Memory B cell (primary cell): ENCODE data around the gene SRRT.

Experiments used
- ATAC-seq: fragments of 150-1000 bp; cut with Tn5 transposase; 2 replicates; pipeline ENCODE4 v1.10.0; 2021; ENCODE audit warnings: low read depth, mild to moderate bottlenecking, moderate library complexity
- DNase-seq, 2 donors: peaks; one replicate each; pipeline ENCODE4 v3.0.0; 2022; ENCODE audit warnings: low spot score in 2 of 2
- H3K27ac Mint-ChIP-seq: one replicate; pipeline ENCODE4 v1.8.0; 2022; ENCODE audit warnings: mild to moderate bottlenecking, moderate library complexity, mixed read lengths
- H3K27me3 Mint-ChIP-seq: one replicate; pipeline ENCODE4 v1.8.0; 2022; ENCODE audit warnings: mixed read lengths
- H3K36me3 Mint-ChIP-seq: one replicate; pipeline ENCODE4 v1.8.0; 2022; ENCODE audit warnings: mild to moderate bottlenecking, mixed read lengths
- H3K4me1 Mint-ChIP-seq: one replicate; pipeline ENCODE4 v1.8.0; 2022; ENCODE audit warnings: mixed read lengths
- H3K4me3 Mint-ChIP-seq: one replicate; pipeline ENCODE4 v1.8.0; 2022; ENCODE audit warnings: mild to moderate bottlenecking, moderate library complexity, mixed read lengths
- H3K9me3 Mint-ChIP-seq: one replicate; pipeline ENCODE4 v1.8.0; 2022; ENCODE audit warnings: mixed read lengths

SRRT gene

GRCh38 chr7:100880645-100881044, 5.7 kb downstream of the SRRT start:
- H3K4me3 Mint-ChIP-seq = no peak overlapping the region
- H3K4me1 Mint-ChIP-seq = peaks cover 27% of the 10 kb centered on the region
- DNase-seq = no peak
- H3K9me3 Mint-ChIP-seq = no peaks in the 10 kb centered on the region
- no peak overlapping the region for H3K27ac Mint-ChIP-seq
- H3K27me3 Mint-ChIP-seq = no peaks in the 10 kb centered on the region
- no peak for ATAC-seq
- peaks cover 47% of the 10 kb centered on the region for H3K36me3 Mint-ChIP-seq

- ATAC-seq (no peak), DNase-seq (no peak)
- Mint-ChIP-seq H3K9me3 (no peaks in the 10 kb centered on the region), H3K4me1 (peaks cover 27% of the 10 kb centered on the region), H3K27ac (no peak overlapping the region), H3K27me3 (no peaks in the 10 kb centered on the region), H3K36me3 (peaks cover 52% of the 10 kb centered on the region), H3K4me3 (no peak overlapping the region)
Observed at GRCh38 chr7:100881136-100881535, 6.2 kb downstream of the SRRT start.

- Mint-ChIP-seq H3K4me3 (no peak overlapping the region), H3K9me3 (no peaks in the 10 kb centered on the region), H3K27me3 (no peaks in the 10 kb centered on the region), H3K36me3 (peaks cover 58% of the 10 kb centered on the region), H3K27ac (no peak overlapping the region), H3K4me1 (peaks cover 26% of the 10 kb centered on the region)
- DNase-seq (no peak), ATAC-seq (no peak)
Observed at GRCh38 chr7:100882201-100882600, 7.3 kb downstream of the SRRT start.

DNA sequence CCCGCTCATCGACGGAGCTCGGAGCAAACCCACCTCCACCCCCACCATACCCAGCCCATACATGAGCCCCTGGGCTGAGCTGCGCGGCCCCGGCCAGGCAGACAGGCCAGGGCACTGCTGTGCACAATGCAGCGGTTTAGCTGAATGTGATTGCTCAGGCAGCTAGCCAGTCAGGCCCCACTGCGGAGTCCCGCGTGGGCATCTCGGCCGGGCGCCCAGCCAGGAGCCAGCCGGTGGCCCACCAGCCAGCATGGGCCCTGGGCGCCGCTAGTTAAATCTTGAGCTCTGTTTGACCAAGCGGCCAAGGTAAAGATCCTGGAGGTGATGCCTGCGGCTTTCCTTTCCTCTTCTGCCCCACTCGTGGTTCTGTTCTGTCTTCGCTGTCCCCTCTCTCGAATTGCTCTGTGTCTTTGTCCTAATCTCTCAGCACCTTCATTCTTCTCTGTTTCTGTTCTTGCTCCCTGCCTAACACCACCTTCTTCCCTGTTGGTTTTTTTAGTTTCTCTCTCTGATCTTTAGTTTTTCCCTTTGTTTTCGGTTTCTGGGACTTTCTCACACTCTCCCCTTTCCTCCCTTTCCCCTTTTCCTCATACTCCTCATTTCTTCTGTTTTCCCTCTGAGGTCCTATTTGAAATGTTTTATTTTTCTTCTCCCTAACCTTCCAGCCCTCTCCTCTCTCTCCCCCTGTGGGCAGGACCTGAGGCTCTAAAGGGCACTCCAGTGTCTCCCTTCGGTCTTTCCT, 8.1 kb downstream of the SRRT start:
- H3K36me3 Mint-ChIP-seq = peaks cover 61% of the 10 kb centered on the region
- H3K9me3 Mint-ChIP-seq = no peaks in the 10 kb centered on the region
- no peaks in the 10 kb centered on the region for H3K27me3 Mint-ChIP-seq
- DNase-seq (no peak), ATAC-seq (no peak)
- H3K4me1 Mint-ChIP-seq = peaks cover 32% of the 10 kb centered on the region
- H3K4me3 Mint-ChIP-seq = no peak overlapping the region
- peak overlapping the region; percentile 9 for H3K27ac Mint-ChIP-seq

DNA sequence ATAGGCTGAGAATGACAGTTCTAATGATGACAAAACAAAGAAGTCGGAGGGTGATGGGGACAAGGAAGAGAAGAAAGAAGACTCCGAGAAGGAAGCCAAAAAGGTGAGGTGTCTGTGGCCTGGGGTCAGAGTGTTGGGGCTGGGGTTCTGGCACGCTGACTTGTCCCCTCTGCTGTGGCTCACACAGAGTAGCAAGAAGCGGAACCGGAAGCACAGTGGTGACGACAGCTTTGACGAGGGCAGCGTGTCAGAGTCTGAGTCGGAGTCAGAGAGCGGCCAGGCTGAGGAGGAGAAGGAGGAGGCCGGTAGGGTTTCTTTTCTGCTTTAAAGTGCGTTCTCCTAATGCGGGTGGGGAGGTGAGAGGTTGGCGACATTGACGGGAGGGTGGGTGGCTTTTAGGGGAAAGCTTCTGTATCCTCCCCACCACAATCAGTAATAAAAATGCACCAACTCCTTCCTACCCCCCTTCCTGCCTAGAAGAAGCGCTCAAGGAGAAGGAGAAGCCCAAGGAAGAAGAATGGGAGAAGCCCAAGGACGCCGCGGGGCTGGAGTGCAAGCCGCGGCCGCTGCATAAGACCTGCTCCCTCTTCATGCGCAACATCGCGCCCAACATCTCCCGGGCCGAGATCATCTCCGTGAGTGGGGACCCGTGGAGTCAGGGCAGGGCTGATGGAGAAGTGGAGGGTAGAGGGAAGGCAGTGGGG, 10.0 kb downstream of the SRRT start:
- no peaks in the 10 kb centered on the region for H3K27me3 Mint-ChIP-seq
- peaks cover 31% of the 10 kb centered on the region for H3K4me1 Mint-ChIP-seq
- ATAC-seq = no peak
- H3K27ac Mint-ChIP-seq = no peak overlapping the region
- no peak overlapping the region for H3K4me3 Mint-ChIP-seq
- H3K9me3 Mint-ChIP-seq = no peaks in the 10 kb centered on the region
- H3K36me3 Mint-ChIP-seq = peaks cover 57% of the 10 kb centered on the region
- no peak for DNase-seq

DNA sequence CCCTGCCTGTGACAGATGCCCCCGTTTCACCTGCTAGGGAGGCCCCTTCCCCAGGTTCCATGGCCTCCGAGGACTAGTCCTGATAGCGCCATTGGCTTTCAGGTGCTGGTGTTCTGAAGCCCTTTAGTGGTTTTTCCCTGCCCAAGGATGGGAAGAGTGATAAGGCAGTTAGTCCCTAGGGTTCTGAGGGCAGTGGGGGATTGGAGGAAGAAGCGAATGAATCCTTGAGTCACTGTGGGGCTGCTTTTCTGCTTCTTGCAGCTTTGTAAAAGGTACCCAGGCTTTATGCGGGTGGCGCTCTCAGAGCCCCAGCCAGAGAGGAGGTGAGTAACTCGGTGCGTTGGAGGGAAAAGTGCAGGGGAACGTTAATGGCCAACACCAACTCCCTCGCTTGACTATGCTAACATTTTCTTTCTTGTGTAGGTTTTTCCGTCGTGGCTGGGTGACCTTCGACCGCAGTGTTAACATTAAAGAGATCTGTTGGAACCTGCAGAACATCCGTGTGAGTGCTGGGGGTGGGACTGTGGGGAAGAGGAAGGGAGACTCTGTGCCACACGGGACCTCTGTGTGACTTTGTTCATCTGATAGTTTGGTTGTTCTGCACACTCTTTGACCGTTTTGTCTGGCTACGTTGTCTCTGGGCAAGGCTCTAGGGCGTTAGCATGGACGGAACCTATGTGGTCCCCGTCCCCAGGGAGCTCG, 10.7 kb downstream of the SRRT start:
- Mint-ChIP-seq H3K27me3 (peaks cover 4% of the 10 kb centered on the region), H3K9me3 (no peaks in the 10 kb centered on the region), H3K4me3 (no peak overlapping the region), H3K4me1 (peaks cover 33% of the 10 kb centered on the region), H3K27ac (no peak overlapping the region), H3K36me3 (peaks cover 52% of the 10 kb centered on the region)
- no peak for DNase-seq
- no peak for ATAC-seq

GRCh38 chr7:100886142-100886935, 11.4 kb downstream of the SRRT start:
- DNase-seq = no peak
- Mint-ChIP-seq H3K27me3 (peaks cover 6% of the 10 kb centered on the region), H3K27ac (peak overlapping the region; percentile 87), H3K4me3 (peak overlapping the region; percentile 8), H3K36me3 (peaks cover 47% of the 10 kb centered on the region), H3K9me3 (no peaks in the 10 kb centered on the region), H3K4me1 (peaks cover 35% of the 10 kb centered on the region)
- no peak for ATAC-seq

DNA sequence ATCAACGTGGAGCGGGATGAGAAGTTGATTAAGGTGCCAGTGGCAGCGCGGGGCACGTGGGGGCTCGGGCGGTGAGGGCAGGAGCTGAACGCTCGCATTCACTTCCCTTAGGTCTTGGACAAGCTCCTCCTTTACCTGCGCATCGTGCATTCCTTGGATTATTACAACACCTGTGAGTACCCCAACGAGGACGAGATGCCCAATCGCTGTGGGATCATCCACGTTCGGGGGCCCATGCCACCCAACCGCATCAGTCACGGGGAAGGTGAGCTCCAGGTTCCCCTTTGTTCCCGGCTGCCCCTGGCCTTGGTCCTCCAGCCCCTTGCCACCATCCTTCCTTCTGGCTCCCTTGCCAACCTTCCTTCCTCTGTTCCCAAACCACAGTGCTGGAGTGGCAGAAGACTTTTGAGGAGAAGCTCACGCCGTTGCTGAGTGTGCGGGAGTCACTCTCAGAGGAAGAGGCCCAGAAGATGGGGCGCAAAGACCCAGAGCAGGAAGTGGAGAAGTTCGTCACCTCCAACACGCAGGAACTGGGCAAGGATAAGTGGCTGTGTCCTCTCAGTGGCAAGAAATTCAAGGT, 12.1 kb downstream of the SRRT start:
- H3K4me1 Mint-ChIP-seq = peaks cover 35% of the 10 kb centered on the region
- H3K27me3 Mint-ChIP-seq = peaks cover 10% of the 10 kb centered on the region
- H3K27ac Mint-ChIP-seq = peak overlapping the region; percentile 87
- H3K36me3 Mint-ChIP-seq = peaks cover 44% of the 10 kb centered on the region
- DNase-seq (no peak), ATAC-seq (no peak)
- no peaks in the 10 kb centered on the region for H3K9me3 Mint-ChIP-seq
- H3K4me3 Mint-ChIP-seq = peak overlapping the region; percentile 86

GRCh38 chr7:100887516-100888290, 12.8 kb downstream of the SRRT start:
- Mint-ChIP-seq H3K27ac (peak overlapping the region; percentile 87), H3K27me3 (peaks cover 14% of the 10 kb centered on the region), H3K9me3 (no peaks in the 10 kb centered on the region), H3K4me1 (peaks cover 35% of the 10 kb centered on the region), H3K36me3 (peaks cover 44% of the 10 kb centered on the region), H3K4me3 (peak overlapping the region; percentile 86)
- ATAC-seq = peak; percentile 75
- DNase-seq = peak; percentile 57 to 78

GRCh38 chr7:100888291-100888987, 13.5 kb downstream of the SRRT start:
- DNase-seq (no peak), ATAC-seq (no peak)
- Mint-ChIP-seq H3K9me3 (no peaks in the 10 kb centered on the region), H3K4me3 (peak overlapping the region; percentile 86), H3K27ac (peak overlapping the region; percentile 87), H3K4me1 (peaks cover 32% of the 10 kb centered on the region), H3K27me3 (peaks cover 17% of the 10 kb centered on the region), H3K36me3 (peaks cover 39% of the 10 kb centered on the region)

DNA sequence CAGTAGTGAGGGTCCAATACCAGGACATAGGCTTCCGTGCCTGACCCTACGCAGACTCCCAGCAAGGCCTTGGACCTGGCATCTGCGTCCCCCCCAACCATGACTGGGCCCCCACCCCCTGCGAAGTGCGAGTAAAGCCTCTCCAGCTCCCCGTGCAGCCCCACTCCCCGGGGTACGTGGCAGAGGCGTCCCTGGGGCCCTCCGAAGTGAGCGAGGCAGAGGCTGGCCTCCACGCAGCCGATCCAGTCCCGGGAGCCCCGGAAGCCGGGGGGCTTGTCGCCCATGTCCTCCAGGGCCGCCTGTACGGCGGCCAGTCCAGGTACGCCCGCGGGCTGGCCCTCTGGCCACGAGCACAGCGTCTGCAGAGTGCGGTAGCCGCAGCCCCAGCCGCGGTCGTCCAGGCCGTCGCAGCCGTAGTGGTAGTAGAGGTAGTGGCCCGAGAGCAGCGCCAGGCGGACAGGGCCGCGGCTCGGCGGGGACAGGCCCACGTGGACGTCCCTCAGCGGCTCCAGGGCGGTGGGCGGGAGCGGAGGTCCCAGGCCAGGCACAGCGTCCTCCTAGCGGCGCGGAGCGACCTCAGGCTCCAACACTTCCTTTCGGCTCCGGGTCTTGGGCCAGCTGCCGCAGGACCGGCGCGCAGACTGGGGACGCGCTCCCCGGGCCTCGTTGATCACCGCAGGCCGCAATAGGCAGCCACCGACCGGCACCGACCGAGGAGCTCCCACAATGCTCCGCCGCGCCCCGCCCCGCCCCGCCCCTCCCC, 14.3 kb downstream of the SRRT start, which contains the start of gene UFSP1:
UFSP1 (minus strand) TSS at position 728 of the 763 bp plus-strand sequence; CDS start at position 284, 444 bp downstream.
- no peaks in the 10 kb centered on the region for H3K9me3 Mint-ChIP-seq

More for the DNA sequence above, 14.3 kb downstream of the SRRT start, which contains the start of gene UFSP1:
- Mint-ChIP-seq H3K27ac (peak within 1 kb of the TSS; percentile 10), H3K4me3 (peak within 1 kb of the TSS; percentile 86), H3K36me3 (peaks cover 35% of the 10 kb centered on the region), H3K27me3 (peaks cover 19% of the 10 kb centered on the region), H3K4me1 (peaks cover 34% of the 10 kb centered on the region)
- DNase-seq (peak in 1 of 2 donors; percentile 54), ATAC-seq (no peak)
